Body of pancreas (tissue), 4 donors: ENCODE data around the gene OSBPL6. TPM values are rescaled to one million over a fixed set of nuclear protein-coding genes. Genes with fewer than 3 reads are reported as not detected.

Source experiments
- ATAC-seq: fragments of 150-250 bp; one replicate; pipeline ENCODE4 v1.9.1; 2016
- DNase-seq, 4 donors: peaks; one replicate each; pipeline ENCODE4 v3.0.0-alpha.2; 2019
- H3K27ac ChIP-seq, 4 donors: fragments of 200-600 bp; sonication (generic); 1 replicate in 3 of 4; 2 replicates in 1 of 4; pipeline versions ENCODE4 v1.5.1 to v1.6.1; 2016 to 2019; ENCODE audit warnings: mild to moderate bottlenecking in 1 of 4, mixed read lengths in 1 of 4, moderate library complexity in 1 of 4
- H3K27me3 ChIP-seq, 2 donors: fragments of 200-600 bp; sonication (generic); one replicate each; pipeline ENCODE4 v1.6.0; 2016; ENCODE audit warnings: mild to moderate bottlenecking in 1 of 2
- H3K36me3 ChIP-seq, 2 donors: fragments of 200-600 bp; sonication (generic); replicated peaks in 1 of 2; 2 replicates each; pipeline ENCODE4 v1.5.1; 2016; ENCODE audit warnings: low read depth in 2 of 2; ENCODE audit not compliant: insufficient read depth in 1 of 2
- H3K4me1 ChIP-seq: fragments of 200-600 bp; sonication (generic); one replicate; pipeline ENCODE4 v1.6.0; 2016
- H3K4me3 ChIP-seq, 2 donors: fragments of 200-600 bp; sonication (generic); 1 replicate in 1 of 2; 2 replicates in 1 of 2; pipeline ENCODE4 v1.5.1; 2016 to 2019
- H3K9me3 ChIP-seq, 3 donors: fragments of 200-600 bp; sonication (generic); 1 replicate in 2 of 3; 2 replicates in 1 of 3; pipeline ENCODE4 v1.5.1; 2016
- CTCF ChIP-seq, 7 experiments: fragments of 450-650 bp in 4 of 7; fragments of 200-600 bp in 3 of 7; sonication (generic) in 3 of 7; IDR thresholded peaks; one replicate each; pipeline ENCODE4 v1.5.1; 2016 to 2019; ENCODE audit warnings: antibody characterized with exemption in 7 of 7
- POLR2A ChIP-seq, 3 donors: fragments of 450-650 bp; IDR thresholded peaks; one replicate each; pipeline ENCODE4 v1.6.1; 2016; ENCODE audit warnings: antibody characterized with exemption in 3 of 3, mild to moderate bottlenecking in 2 of 3
- WGBS, 2 donors: methylation state at CpG; one replicate each; pipeline ENCODE4 v1.1.5; 2017; 5-methylcytosine and 5-hydroxymethylcytosine counted together
- intact Hi-C: fragments of 100-400 bp; cut with DNase I; formaldehyde crosslinking; loops from one replicate; pipeline ENCODE4 v1.15.1; 2023
- total RNA-seq, 2 donors: library from RNA; depleted of rRNA; stranded (reverse); fragments of >200 nt; gene quantifications; one replicate each; pipeline ENCODE4 v1.1.0, GENCODE V29; 2016

Gene OSBPL6
- total RNA-seq, 2 donors from 2014 or later: 0.26 to 2.0 TPM

DNA sequence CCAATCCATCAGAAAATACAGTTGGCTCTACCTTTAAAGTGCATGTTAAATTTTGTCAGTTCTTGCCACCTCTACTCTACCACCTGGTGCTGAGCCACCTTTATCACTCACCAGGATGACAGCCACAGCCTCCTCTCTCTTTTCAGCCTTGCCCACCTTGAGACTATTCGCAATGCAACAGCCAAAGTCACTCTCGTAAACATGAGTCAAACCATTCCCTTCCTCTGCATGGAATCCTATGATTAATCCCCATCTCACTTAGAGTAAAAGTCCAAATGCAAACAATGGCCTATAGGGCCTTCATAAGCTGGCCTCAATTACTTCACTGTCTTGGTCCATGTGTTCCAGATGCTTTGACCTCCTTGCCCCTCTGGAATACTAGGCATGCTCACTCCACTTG lies 5.8 kb upstream of the OSBPL6 start:
- no peak for TF ChIP-seq CTCF (IDR thresholded peaks at IDR 0.05)
- no peak for TF ChIP-seq POLR2A (IDR thresholded peaks at IDR 0.05)
- H3K4me3 ChIP-seq: no peak overlapping the region
- WGBS, 2 donors: 84 to 96% methylated on average over 2 of the region's 2 CpGs
- no peak for ATAC-seq
- no peaks in the 10 kb centered on the region for H3K27me3 ChIP-seq
- DNase-seq: no peak
- intact Hi-C loops: no loop called here
- no peaks in the 10 kb centered on the region for H3K9me3 ChIP-seq
- no peak overlapping the region for H3K27ac ChIP-seq
- H3K4me1 ChIP-seq: peaks cover 4% of the 10 kb centered on the region
- H3K36me3 ChIP-seq: no peaks in the 10 kb centered on the region

GRCh38 chr2:178191004-178191508 lies 3.3 kb upstream of the OSBPL6 start:
- Histone ChIP-seq H3K4me3 (no peak overlapping the region), H3K27me3 (no peaks in the 10 kb centered on the region), H3K9me3 (no peaks in the 10 kb centered on the region), H3K36me3 (no peaks in the 10 kb centered on the region), H3K4me1 (peaks cover 6% of the 10 kb centered on the region), H3K27ac (no peak overlapping the region)
- TF ChIP-seq CTCF (IDR thresholded peaks at IDR 0.05) (no peak), POLR2A (IDR thresholded peaks at IDR 0.05) (no peak)
- WGBS, 2 donors: 54 to 71% methylated on average over 6 of the region's 6 CpGs
- DNase-seq: no peak
- ATAC-seq: no peak
- intact Hi-C loops: no loop called here

GRCh38 chr2:178191511-178191910 lies 2.8 kb upstream of the OSBPL6 start:
- no peak for ATAC-seq
- Histone ChIP-seq H3K27ac (no peak overlapping the region), H3K9me3 (no peaks in the 10 kb centered on the region), H3K27me3 (no peaks in the 10 kb centered on the region), H3K4me1 (peaks cover 6% of the 10 kb centered on the region), H3K36me3 (no peaks in the 10 kb centered on the region), H3K4me3 (no peak overlapping the region)
- DNase-seq: no peak
- intact Hi-C loops: no loop called here
- TF ChIP-seq POLR2A (IDR thresholded peaks at IDR 0.05): no peak
- TF ChIP-seq CTCF (IDR thresholded peaks at IDR 0.05): no peak
- 93 to 95% methylated on average over 2 of the region's 2 CpGs for whole genome bisulfite sequencing, 2 donors

- Histone ChIP-seq H3K9me3 (no peaks in the 10 kb centered on the region), H3K36me3 (no peaks in the 10 kb centered on the region), H3K4me3 (peak overlapping the region; percentile 79 to 87), H3K4me1 (peaks cover 6% of the 10 kb centered on the region), H3K27ac (peak overlapping the region; percentile 44 to 92 (median 92)), H3K27me3 (no peaks in the 10 kb centered on the region)
- DNase-seq (no peak), ATAC-seq (no peak)
- no peak for TF ChIP-seq POLR2A (IDR thresholded peaks at IDR 0.05)
- TF ChIP-seq CTCF (IDR thresholded peaks at IDR 0.05): no peak
- WGBS, 2 donors: 4 to 6% methylated on average over 10 of the region's 10 CpGs
- intact Hi-C loops: no loop called here
These were observed 853 bp upstream of the OSBPL6 start for GRCh38 chr2:178193496-178193822.

- Histone ChIP-seq H3K36me3 (no peaks in the 10 kb centered on the region), H3K4me3 (peak overlapping the region; percentile 79 to 91), H3K9me3 (no peaks in the 10 kb centered on the region), H3K4me1 (peaks cover 6% of the 10 kb centered on the region), H3K27me3 (no peaks in the 10 kb centered on the region), H3K27ac (peak overlapping the region in 3 of 4 donors; percentile 91 to 92 (median 92))
- no peak for TF ChIP-seq POLR2A (IDR thresholded peaks at IDR 0.05)
- TF ChIP-seq CTCF (IDR thresholded peaks at IDR 0.05): no peak
- peak; percentile 27 to 52 (median 40) for DNase-seq
- peak; percentile 19 for ATAC-seq
- intact Hi-C loops: no loop called here
- WGBS, 2 donors: 0% methylated on average over 6 to 77 of the region's 83 CpGs
These were observed 483 bp downstream of the OSBPL6 start for GRCh38 chr2:178194600-178195389.
